Cardiac fibroblast (primary cell): ENCODE results near the gene CRYGN.

Experiments
- DNase-seq, 2 donors: peaks; one replicate each; pipeline versions ENCODE4 v3.0.0 to v3.0.0-alpha.2; 2010; ENCODE audit warnings: low read depth in 2 of 2
- H3K4me3 ChIP-seq, 2 donors: replicated peaks in 1 of 2; 1 replicate in 1 of 2; 2 replicates in 1 of 2; pipeline ENCODE4 v1.5.1; 2011; ENCODE audit warnings: low read depth in 2 of 2, low read length in 2 of 2, mild to moderate bottlenecking in 2 of 2, moderate library complexity in 1 of 2
- CTCF ChIP-seq: IDR thresholded peaks from one replicate; pipeline ENCODE4 v1.5.1; 2011; ENCODE audit warnings: low read depth, mild to moderate bottlenecking, low read length, inconsistent platforms

CRYGN gene

GRCh38 chr7:151387161-151388006 is 52.6 kb downstream of the CRYGN start:
- TF ChIP-seq CTCF: no peak
- H3K4me3 ChIP-seq: no peak overlapping the region
- no peak for DNase-seq

DNA sequence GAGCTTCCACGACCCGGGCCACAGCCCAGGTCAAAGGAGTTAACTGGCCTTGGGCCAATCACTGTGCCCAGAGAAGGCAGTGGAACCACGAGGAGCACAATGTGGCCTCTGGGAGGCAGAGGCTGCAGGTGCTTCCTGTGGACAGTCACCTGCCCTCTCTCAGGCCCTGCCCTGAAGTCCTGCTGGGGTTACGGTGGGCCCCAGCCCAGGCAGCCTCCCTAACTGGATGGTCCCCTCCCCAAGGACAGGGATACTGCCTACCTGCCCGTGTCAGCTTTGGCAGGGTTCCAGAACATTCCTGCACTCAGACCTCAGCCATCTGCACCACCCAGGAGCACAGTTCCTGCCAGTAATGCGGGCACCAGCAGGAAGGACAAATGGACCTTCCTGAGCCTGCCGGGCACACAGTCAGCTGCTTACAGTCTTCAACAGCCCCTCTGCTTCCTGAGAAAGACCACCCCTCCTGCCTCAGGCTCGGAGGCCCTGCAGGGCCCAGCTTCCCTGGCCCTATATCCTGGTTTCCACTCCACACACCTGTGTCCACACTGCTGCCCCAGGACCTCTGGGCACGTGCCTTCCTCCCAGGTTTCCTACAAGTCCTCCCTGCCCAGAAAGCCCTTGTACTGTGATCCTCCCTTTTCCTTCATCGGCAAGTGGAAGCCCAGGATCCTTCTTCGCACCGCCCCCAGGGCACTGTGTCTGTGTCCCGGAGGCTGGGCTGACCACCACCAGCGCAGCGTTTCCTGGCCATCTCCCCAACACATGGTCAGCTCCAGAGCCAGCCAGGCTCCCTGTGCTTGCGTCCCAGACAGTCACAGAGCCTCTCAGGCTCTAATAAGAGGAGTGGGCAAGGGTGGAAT is 53.4 kb downstream of the CRYGN start:
- TF ChIP-seq CTCF: no peak
- no peak for DNase-seq
- H3K4me3 ChIP-seq: no peak overlapping the region

DNA sequence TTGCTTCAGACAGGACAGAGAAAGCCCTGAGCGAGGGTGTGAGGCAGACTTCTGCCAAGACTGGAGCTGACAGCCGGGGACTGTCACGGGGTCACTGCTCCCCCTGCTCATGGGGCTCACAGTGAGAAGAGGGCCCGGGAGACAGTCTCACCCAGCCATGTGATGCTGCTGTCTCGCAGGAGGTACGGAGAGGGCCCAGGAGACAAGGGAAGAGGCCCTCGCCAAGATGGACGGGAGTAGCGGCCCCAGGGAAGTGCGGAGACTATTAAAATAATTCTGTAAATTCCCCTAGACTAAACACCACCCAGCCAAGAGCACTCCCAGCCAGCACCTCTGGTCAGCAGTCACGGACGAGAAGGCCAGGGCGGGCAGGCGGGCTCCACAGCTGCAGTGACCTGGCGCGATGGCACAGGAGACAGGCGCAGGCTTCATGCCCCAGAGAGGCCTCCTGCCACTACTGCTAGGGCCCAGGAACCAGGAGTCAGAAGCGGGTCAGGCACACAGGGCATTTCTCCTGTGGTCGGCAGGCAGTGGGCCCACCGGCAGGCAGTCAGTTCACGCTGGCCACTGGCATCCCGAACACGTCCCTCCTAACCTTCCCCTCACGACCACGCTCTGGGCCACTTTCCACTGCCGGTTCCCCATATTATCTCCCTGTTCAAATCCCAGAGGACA is 54.2 kb downstream of the CRYGN start:
- no peak for DNase-seq
- no peak for TF ChIP-seq CTCF

GRCh38 chr7:151384776-151385625 is 54.9 kb downstream of the CRYGN start:
- no peak for TF ChIP-seq CTCF
- DNase-seq: no peak

More for the DNA sequence above, 54.2 kb downstream of the CRYGN start:
- no peak overlapping the region for H3K4me3 ChIP-seq

DNA sequence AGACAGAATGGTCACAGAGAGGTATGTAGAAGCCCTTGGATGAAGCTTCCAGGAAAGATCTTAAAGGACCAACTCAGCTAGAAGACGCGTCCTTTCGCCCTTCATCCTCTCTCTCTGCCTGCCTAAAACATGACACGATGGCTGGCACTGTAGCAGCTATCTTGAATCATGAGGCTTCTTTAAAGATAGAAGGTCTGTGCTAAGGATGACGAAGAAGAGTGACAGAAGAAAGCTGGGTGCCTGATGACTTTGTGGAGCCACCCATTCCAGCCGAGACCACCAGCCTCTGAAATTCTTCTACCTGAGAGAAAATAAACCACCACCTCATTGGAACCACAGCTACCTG is 55.6 kb downstream of the CRYGN start:
- no peak for DNase-seq
- H3K4me3 ChIP-seq: no peak overlapping the region
- TF ChIP-seq CTCF: no peak

More at GRCh38 chr7:151384776-151385625, 54.9 kb downstream of the CRYGN start:
- no peak overlapping the region for H3K4me3 ChIP-seq
